Measurements from ENCODE around the gene CYB5R2. TPM values are rescaled to one million over a fixed set of nuclear protein-coding genes. Genes with fewer than 3 reads are reported as not detected.

CYB5R2 gene
- total RNA-seq, 1 experiment from 2014 or later = 6.2 TPM

GRCh38 chr11:7622721-7623120 is 50.6 kb downstream of the CYB5R2 start:
- Histone ChIP-seq H3K4me1 (ENCODE audit: insufficient read depth, low read length, poor library complexity, severe bottlenecking) (no peaks in the 10 kb centered on the region), H3K36me3 (ENCODE audit: insufficient read depth, low read length, poor library complexity, severe bottlenecking) (no peaks in the 10 kb centered on the region), H3K27me3 (replicated peaks; ENCODE audit: insufficient read depth, low read depth, low read length, poor library complexity) (no peaks in the 10 kb centered on the region), H3K27ac (ENCODE audit: low read depth, low read length, poor library complexity, severe bottlenecking) (no peak overlapping the region), H3K4me3 (ENCODE audit: low read depth, low read length, poor library complexity, severe bottlenecking) (no peak overlapping the region), H3K9me3 (ENCODE audit: low read depth, low read length, poor library complexity, severe bottlenecking) (no peaks in the 10 kb centered on the region)
- ChIA-PET POLR2A (ENCODE audit: low non-redundant PET) (no interaction called here), CTCF (no interaction called here)
- intact Hi-C loops (cut with micrococcal nuclease; ENCODE audit: unreplicated experiment) = no loop called here
- no peak for DNase-seq (ENCODE audit: low spot score)
- no peak for TF ChIP-seq CTCF (conservative IDR thresholded peaks at IDR 0.05; ENCODE audit: low read depth, low read length)
- no peak for TF ChIP-seq EZH2 (IDR thresholded peaks at IDR 0.05; ENCODE audit: borderline replicate concordance, low read depth, low read length, poor library complexity, severe bottlenecking)
- BruUV-seq (replicated peaks) = no TSS peak

GRCh38 chr11:7621554-7621953 is 51.7 kb downstream of the CYB5R2 start:
- Histone ChIP-seq H3K36me3 (ENCODE audit: insufficient read depth, low read length, poor library complexity, severe bottlenecking) (no peaks in the 10 kb centered on the region), H3K27ac (ENCODE audit: low read depth, low read length, poor library complexity, severe bottlenecking) (no peak overlapping the region), H3K27me3 (replicated peaks; ENCODE audit: insufficient read depth, low read depth, low read length, poor library complexity) (no peaks in the 10 kb centered on the region), H3K4me1 (ENCODE audit: insufficient read depth, low read length, poor library complexity, severe bottlenecking) (no peaks in the 10 kb centered on the region), H3K9me3 (ENCODE audit: low read depth, low read length, poor library complexity, severe bottlenecking) (no peaks in the 10 kb centered on the region), H3K4me3 (ENCODE audit: low read depth, low read length, poor library complexity, severe bottlenecking) (no peak overlapping the region)
- intact Hi-C loops (cut with micrococcal nuclease; ENCODE audit: unreplicated experiment) = no loop called here
- TF ChIP-seq CTCF (conservative IDR thresholded peaks at IDR 0.05; ENCODE audit: low read depth, low read length) (no peak), EZH2 (IDR thresholded peaks at IDR 0.05; ENCODE audit: borderline replicate concordance, low read depth, low read length, poor library complexity, severe bottlenecking) (no peak)
- CTCF ChIA-PET = no interaction called here
- no peak for DNase-seq (ENCODE audit: low spot score)
- no TSS peak for BruUV-seq (replicated peaks)
- POLR2A ChIA-PET (ENCODE audit: low non-redundant PET) = no interaction called here

GRCh38 chr11:7621090-7621489 is 52.2 kb downstream of the CYB5R2 start:
- POLR2A ChIA-PET (ENCODE audit: low non-redundant PET) = no interaction called here

More at GRCh38 chr11:7621090-7621489, 52.2 kb downstream of the CYB5R2 start:
- TF ChIP-seq CTCF (conservative IDR thresholded peaks at IDR 0.05; ENCODE audit: low read depth, low read length) (no peak), EZH2 (IDR thresholded peaks at IDR 0.05; ENCODE audit: borderline replicate concordance, low read depth, low read length, poor library complexity, severe bottlenecking) (no peak)
- intact Hi-C loops (cut with micrococcal nuclease; ENCODE audit: unreplicated experiment) = no loop called here
- BruUV-seq (replicated peaks) = no TSS peak
- Histone ChIP-seq H3K4me1 (ENCODE audit: insufficient read depth, low read length, poor library complexity, severe bottlenecking) (no peaks in the 10 kb centered on the region), H3K4me3 (ENCODE audit: low read depth, low read length, poor library complexity, severe bottlenecking) (no peak overlapping the region), H3K27me3 (replicated peaks; ENCODE audit: insufficient read depth, low read depth, low read length, poor library complexity) (no peaks in the 10 kb centered on the region), H3K27ac (ENCODE audit: low read depth, low read length, poor library complexity, severe bottlenecking) (no peak overlapping the region), H3K9me3 (ENCODE audit: low read depth, low read length, poor library complexity, severe bottlenecking) (no peaks in the 10 kb centered on the region), H3K36me3 (ENCODE audit: insufficient read depth, low read length, poor library complexity, severe bottlenecking) (no peaks in the 10 kb centered on the region)
- CTCF ChIA-PET = no interaction called here
- DNase-seq (ENCODE audit: low spot score) = no peak

Data from A673 (cell line).